GM19240 (cell line): Measurements from ENCODE around the gene CCDC24.

Source experiments
- DNase-seq: peaks from one replicate; pipeline ENCODE4 v3.0.0; 2011; ENCODE audit warnings: low spot score; ENCODE audit not compliant: insufficient read length

CCDC24 gene

DNA sequence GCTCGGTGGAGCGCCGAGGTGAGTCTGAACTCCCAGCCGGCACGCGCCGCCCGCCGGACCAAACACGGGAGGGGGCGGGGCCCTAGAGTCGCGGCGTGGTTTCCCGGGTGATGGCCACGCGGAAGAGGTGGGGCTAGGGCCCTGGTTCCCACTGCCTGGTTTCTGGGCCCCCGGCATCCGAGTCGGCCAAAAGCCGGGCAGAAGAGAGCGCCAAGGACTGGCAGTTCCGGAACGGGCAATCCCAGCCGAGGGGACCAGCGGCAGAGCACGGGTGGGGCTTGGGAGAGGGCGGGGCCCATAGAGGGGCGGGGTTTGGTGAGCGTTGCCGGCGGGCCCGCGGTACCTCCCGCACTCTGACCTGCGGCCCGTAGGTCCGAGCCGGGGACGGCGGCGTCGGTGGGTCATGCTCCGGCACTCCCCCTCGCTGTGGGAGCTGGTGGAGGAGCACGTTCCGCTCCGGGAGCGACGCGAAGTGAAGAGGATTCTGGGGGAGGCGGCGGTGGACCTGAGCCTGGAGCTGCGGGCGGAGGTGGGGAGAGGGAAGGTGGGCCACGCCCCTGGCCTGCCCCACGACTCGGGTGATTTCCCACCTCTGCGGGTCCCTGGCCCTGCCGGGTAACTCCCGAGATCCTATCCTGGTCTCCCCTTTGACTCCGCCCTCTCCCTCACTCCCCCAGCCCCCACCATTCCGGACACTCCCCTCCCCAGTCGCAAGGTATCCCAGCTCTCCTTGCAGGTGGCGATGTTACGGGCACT, at the start of gene CCDC24:
CCDC24 (plus strand) TSS at position 124 of the 756 bp plus-strand sequence; CDS start at position 404, 280 bp downstream.
- peak; percentile 87 for DNase-seq

GRCh38 chr1:43942411-43942810, 49.0 kb upstream of the CCDC24 start:
- no peak for DNase-seq

- no peak for DNase-seq
These were observed 46.5 kb upstream of the CCDC24 start for GRCh38 chr1:43944860-43945259.

GRCh38 chr1:43945674-43946235, 45.6 kb upstream of the CCDC24 start:
- no peak for DNase-seq

GRCh38 chr1:43946236-43947060, 45.0 kb upstream of the CCDC24 start, which contains the start of gene IPO13:
Gene IPO13 (plus strand): TSS chr1:43946950. CDS start chr1:43947601, 651 bp downstream.
- DNase-seq, result peak; percentile 99

- peak; percentile 38 for DNase-seq
These were observed 44.1 kb upstream of the CCDC24 start for GRCh38 chr1:43947061-43947873.

- DNase-seq, result no peak
These were observed 43.4 kb upstream of the CCDC24 start for GRCh38 chr1:43947874-43948437.

- no peak for DNase-seq
These were observed 41.7 kb upstream of the CCDC24 start for GRCh38 chr1:43949678-43950077.

DNA sequence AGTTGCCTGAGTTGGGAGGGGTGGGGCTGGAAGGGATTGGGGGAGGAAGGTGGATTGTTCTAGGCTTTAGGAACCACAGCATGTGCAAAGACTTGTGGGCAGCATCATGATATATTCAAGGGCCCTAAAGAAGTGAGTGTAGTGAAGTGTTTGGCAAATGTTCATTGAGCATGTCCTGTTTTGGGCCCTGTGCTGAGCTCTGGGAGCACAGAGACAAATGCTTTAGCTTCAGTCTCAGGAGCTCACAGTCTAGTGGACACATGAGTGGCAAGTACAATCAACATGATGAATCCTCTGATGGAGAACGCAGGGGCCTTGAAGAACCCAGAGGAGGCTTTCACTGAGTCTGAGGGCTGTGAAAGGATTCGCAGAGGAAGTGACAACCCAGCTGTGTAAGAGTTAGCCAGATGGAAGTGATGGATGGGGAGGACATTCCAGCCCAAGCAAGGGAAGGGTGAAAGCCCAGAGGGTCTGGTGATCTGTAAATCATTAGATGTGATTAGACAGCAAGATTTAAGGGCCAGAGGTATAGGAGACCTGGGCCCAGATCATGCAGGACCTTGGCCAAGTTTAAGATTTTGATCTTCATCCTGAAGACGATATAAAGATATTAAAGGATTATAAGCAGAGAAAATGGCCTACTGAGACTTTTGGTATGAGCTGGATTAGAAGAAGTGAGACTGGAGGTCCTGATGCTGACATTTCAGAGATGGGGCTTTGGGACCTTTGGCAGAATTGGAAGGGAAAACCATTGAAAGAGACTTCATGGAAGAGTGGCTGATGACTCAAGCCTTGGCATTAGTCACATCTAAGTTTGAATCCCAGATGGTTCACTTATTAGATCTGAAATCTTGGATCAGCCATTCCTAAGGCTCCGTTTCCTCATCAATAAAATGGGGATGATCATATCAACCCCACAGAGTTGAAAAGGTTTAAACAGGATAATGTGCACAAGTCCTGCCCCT, 40.1 kb upstream of the CCDC24 start:
- no peak for DNase-seq

DNA sequence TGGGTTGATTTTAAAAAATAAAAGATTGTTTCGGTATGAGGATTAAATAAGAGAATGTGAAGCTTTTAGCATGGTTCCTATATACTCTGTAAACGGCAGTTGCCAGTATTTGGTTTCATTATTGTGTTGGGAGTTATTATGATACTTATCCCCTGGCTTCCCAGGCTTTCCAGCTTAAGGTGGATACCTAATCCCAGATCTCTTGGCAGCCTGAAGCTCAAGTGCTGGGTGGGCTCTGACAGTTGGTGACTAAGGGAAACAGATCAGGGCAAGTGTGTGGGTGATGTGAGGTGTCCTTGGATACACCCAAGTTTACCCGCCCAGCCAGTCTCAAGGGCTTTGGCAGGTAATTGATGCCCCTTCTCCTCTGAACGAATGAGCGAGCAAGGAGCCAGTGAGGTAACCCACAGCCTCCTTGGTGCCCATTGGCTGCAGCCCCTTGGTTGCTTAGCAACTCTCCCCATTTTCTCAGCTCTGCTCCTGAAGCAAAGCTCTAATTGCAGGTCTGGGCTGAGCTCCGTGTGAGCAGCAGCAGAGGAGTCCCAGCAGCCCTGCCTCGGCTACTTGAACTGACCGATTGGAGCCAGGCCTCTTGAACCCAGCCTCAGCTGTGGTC, 38.6 kb upstream of the CCDC24 start:
- DNase-seq, result no peak

- no peak for DNase-seq
These were observed 38.0 kb upstream of the CCDC24 start for GRCh38 chr1:43953361-43953760.

- no peak for DNase-seq
These were observed 37.4 kb upstream of the CCDC24 start for GRCh38 chr1:43954036-43954435.

GRCh38 chr1:43956234-43956633, 35.2 kb upstream of the CCDC24 start:
- no peak for DNase-seq

GRCh38 chr1:43957407-43958040, 33.9 kb upstream of the CCDC24 start:
- no peak for DNase-seq

GRCh38 chr1:43958351-43959255, 32.8 kb upstream of the CCDC24 start:
- no peak for DNase-seq

- no peak for DNase-seq
These were observed 30.6 kb upstream of the CCDC24 start for GRCh38 chr1:43960798-43961197.

GRCh38 chr1:43961692-43962091, 29.7 kb upstream of the CCDC24 start:
- DNase-seq, result no peak

DNA sequence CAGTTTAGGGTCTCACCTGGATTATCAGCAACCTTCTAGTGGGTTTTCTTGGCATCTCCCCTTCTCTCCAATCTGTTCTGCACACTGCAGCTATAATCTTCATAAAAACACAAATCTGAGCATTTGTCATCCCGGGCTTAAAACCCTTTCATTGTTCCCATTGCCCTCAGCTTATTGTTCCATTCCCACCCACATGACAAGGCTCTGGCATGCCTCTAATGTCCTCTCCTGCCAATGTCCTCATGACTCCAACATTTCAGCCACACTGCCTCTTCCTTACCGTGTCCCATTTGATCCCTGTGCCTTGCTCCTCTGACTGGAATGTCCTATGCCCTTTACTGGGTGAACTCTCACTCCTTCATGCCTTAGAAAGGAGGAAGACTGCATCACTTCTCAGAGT, 29.1 kb upstream of the CCDC24 start:
- no peak for DNase-seq
